PFSK-1 (cell line): ENCODE data around the gene ST6GALNAC3.

ENCODE experiments used
- POLR2AphosphoS5 ChIP-seq: IDR thresholded peaks from 2 replicates; pipeline ENCODE4 v1.6.1; 2012; ENCODE audit warnings: low read depth, mild to moderate bottlenecking, control low read depth, low read length, moderate library complexity
- SIN3A ChIP-seq: IDR thresholded peaks from 2 replicates; pipeline ENCODE4 v1.6.1; 2012; ENCODE audit warnings: mild to moderate bottlenecking, low read length, moderate library complexity, borderline replicate concordance; ENCODE audit not compliant: insufficient read depth

GRCh38 chr1:76053021-76053420, 21.5 kb upstream of the ST6GALNAC3 start:
- TF ChIP-seq POLR2AphosphoS5: no peak
- no peak for TF ChIP-seq SIN3A
